ENCODE measurements around the gene FHOD3.
"Not testable (repeated sequence)": the region's sequence is repeated elsewhere in the genome, so short reads cannot be mapped to it uniquely, and the experiment has no call there.

The FHOD3 gene

DNA sequence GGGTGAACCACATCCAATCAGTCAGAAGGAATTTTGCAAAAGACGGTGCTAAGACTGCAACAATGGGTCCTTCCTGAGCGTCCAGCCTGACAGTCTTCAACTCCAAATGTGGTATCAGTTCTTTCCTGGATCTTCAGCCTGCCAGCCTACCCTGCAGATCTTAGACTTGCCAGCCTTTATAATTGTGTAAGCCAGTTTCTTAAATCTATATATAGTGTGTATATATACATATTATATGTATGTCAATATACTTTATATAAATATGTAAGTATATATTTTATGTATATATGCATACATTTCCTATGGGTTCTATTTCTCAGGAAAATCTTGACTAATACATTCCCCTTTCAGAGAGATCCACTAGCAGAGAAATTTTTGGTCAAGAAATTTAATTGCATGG, 245.5 kb downstream of the FHOD3 start:
- H3K4me3 ChIP-seq (ENCODE audit: low read depth, low read length) = no peak overlapping the region
- TF ChIP-seq CTCF (IDR thresholded peaks at IDR 0.05; ENCODE audit: borderline replicate concordance, insufficient read depth, low read depth, low read length) = no peak

DNA sequence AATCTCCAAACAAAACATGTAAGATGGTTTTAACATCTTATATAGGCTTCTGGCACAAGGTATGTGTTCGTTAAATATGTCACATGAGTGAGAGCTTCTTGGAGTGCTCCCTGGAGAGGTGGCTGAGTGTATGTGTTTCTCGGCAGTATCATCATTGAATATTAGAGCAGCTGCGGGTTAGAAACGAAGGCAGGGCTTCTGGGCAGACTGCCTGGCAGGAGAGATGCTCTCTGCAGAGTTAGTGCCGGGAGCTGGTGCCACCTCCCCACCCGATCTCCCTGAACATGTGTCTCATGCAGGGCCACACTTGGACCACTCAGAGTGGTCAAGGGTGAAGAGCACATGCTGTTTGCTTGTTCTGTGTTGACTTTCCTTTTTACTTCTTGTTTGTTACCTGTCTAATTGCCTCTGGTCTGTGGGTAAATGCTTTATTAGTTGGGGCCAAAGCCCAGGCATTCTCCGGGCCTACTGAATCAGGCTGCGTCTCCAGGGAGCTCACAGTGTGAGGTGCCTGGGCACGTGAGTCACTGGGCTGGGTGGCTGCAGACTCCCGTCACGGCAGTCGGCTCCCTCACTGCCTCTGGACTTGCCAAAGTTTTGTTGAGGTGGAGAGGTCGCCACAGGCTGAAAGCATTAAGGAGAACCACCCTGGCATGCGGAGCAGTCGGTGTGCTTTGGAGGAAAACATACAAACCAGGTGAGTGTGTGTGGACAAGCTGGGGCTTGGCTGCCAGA, 246.6 kb downstream of the FHOD3 start:
- H3K4me3 ChIP-seq (ENCODE audit: low read depth, low read length) = no peak overlapping the region
- TF ChIP-seq CTCF (IDR thresholded peaks at IDR 0.05; ENCODE audit: borderline replicate concordance, insufficient read depth, low read depth, low read length) = no peak

- no peak overlapping the region for H3K4me3 ChIP-seq (ENCODE audit: low read depth, low read length)
- TF ChIP-seq CTCF (IDR thresholded peaks at IDR 0.05; ENCODE audit: borderline replicate concordance, insufficient read depth, low read depth, low read length) = no peak
These were observed 248.4 kb downstream of the FHOD3 start for GRCh38 chr18:36545821-36546427.

- TF ChIP-seq CTCF (IDR thresholded peaks at IDR 0.05; ENCODE audit: borderline replicate concordance, insufficient read depth, low read depth, low read length) = no peak
- no peak overlapping the region for H3K4me3 ChIP-seq (ENCODE audit: low read depth, low read length)
These were observed 249.4 kb downstream of the FHOD3 start for GRCh38 chr18:36546876-36547275.

- no peak overlapping the region for H3K4me3 ChIP-seq (ENCODE audit: low read depth, low read length)
- no peak for TF ChIP-seq CTCF (IDR thresholded peaks at IDR 0.05; ENCODE audit: borderline replicate concordance, insufficient read depth, low read depth, low read length)
These were observed 250.0 kb downstream of the FHOD3 start for GRCh38 chr18:36547544-36547943.

DNA sequence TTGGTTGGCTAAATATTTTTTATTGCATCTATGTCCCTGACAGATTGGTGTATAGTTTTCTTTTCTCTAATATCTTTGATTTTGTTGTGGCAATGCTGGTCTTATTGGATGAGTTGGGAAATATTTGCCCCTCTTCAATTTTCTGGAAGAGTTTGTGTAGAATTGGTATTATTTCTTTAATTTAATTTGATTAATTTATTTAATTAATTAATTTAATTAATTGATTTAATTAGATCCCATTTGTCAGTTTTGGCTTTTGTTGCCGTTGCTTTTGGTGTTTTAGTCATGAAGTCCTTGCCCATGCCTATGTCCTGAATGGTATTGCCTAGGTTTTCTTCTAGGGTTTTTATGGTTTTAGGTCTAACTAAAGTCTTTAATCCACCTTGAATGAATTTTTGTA, 253.8 kb downstream of the FHOD3 start:
- not testable (repeated sequence) for H3K4me3 ChIP-seq (ENCODE audit: low read depth, low read length)

- H3K4me3 ChIP-seq (ENCODE audit: low read depth, low read length) = no peak overlapping the region
- TF ChIP-seq CTCF (IDR thresholded peaks at IDR 0.05; ENCODE audit: borderline replicate concordance, insufficient read depth, low read depth, low read length) = no peak
These were observed 260.7 kb downstream of the FHOD3 start for GRCh38 chr18:36558234-36558633.

Data from GM12875 (cell line).